Neuronal stem cell (in vitro differentiated cells): ENCODE data around the gene MB21D2.

ENCODE experiments used
- DNase-seq: peaks from one replicate; pipeline ENCODE4 v3.0.0-alpha.2; 2013; ENCODE audit warnings: low spot score
- H2AFZ ChIP-seq: one replicate; pipeline ENCODE4 v1.6.1; 2013; ENCODE audit warnings: mild to moderate bottlenecking, low read length, inconsistent platforms
- H2AK5ac ChIP-seq: 2 replicates; pipeline ENCODE4 v1.6.1; 2013; ENCODE audit warnings: low read depth, mild to moderate bottlenecking, inconsistent platforms, low read length, moderate library complexity, mixed read lengths
- H2BK120ac ChIP-seq: 2 replicates; pipeline ENCODE4 v1.6.1; 2013; ENCODE audit warnings: low read depth, mild to moderate bottlenecking, inconsistent platforms, low read length, moderate library complexity, mixed read lengths
- H2BK12ac ChIP-seq: one replicate; pipeline ENCODE4 v1.6.1; 2013; ENCODE audit warnings: low read length, inconsistent platforms
- H2BK15ac ChIP-seq: 2 replicates; pipeline ENCODE4 v1.6.1; 2013; ENCODE audit warnings: mild to moderate bottlenecking, low read length, inconsistent platforms, mixed read lengths
- H2BK5ac ChIP-seq: one replicate; pipeline ENCODE4 v1.6.1; 2013; ENCODE audit warnings: inconsistent platforms, mild to moderate bottlenecking, low read length, moderate library complexity
- H3K14ac ChIP-seq: one replicate; pipeline ENCODE4 v1.6.1; 2013; ENCODE audit warnings: low read length, inconsistent platforms
- H3K18ac ChIP-seq: 2 replicates; pipeline ENCODE4 v1.6.1; 2013; ENCODE audit warnings: low read length, inconsistent platforms
- H3K23ac ChIP-seq: 2 replicates; pipeline ENCODE4 v1.6.1; 2013; ENCODE audit warnings: low read depth, mild to moderate bottlenecking, mixed read lengths, low read length, inconsistent platforms; ENCODE audit not compliant: poor library complexity
- H3K27ac ChIP-seq: replicated peaks from 3 replicates; pipeline ENCODE4 v1.5.1; 2013; ENCODE audit warnings: low read length, inconsistent platforms
- H3K27me3 ChIP-seq, 3 experiments: 2 replicates each; pipeline ENCODE4 v1.6.1; 2013; ENCODE audit warnings: low read length in 3 of 3, mild to moderate bottlenecking in 2 of 3, inconsistent platforms in 1 of 3, low read depth in 1 of 3, mixed read lengths in 1 of 3, moderate library complexity in 1 of 3; ENCODE audit not compliant: control insufficient read depth in 3 of 3, insufficient read depth in 3 of 3
- H3K36me3 ChIP-seq, 2 donors: replicated peaks in 1 of 2; 2 replicates each; pipeline ENCODE4 v1.6.1; 2013; ENCODE audit warnings: low read length in 2 of 2; ENCODE audit not compliant: control insufficient read depth in 2 of 2, insufficient read depth in 2 of 2
- H3K4ac ChIP-seq: 2 replicates; pipeline ENCODE4 v1.6.1; 2013; ENCODE audit warnings: inconsistent platforms, mild to moderate bottlenecking, low read length, moderate library complexity
- H3K4me1 ChIP-seq, 2 donors: 1 replicate in 1 of 2; 2 replicates in 1 of 2; pipeline ENCODE4 v1.6.1; 2013; ENCODE audit warnings: low read length in 2 of 2, low read depth in 1 of 2; ENCODE audit not compliant: control insufficient read depth in 2 of 2, insufficient read depth in 1 of 2
- H3K4me2 ChIP-seq: one replicate; pipeline ENCODE4 v1.6.1; 2013; ENCODE audit warnings: mild to moderate bottlenecking, low read length, inconsistent platforms; ENCODE audit not compliant: insufficient read depth, poor library complexity, severe bottlenecking
- H3K4me3 ChIP-seq, 2 donors: 2 replicates each; pipeline ENCODE4 v1.5.1; 2013; ENCODE audit warnings: low read length in 2 of 2, mild to moderate bottlenecking in 2 of 2, inconsistent platforms in 1 of 2, moderate library complexity in 1 of 2
- H3K79me1 ChIP-seq: one replicate; pipeline ENCODE4 v1.6.1; 2013; ENCODE audit warnings: low read depth, mild to moderate bottlenecking, inconsistent platforms, low read length, moderate library complexity
- H3K9ac ChIP-seq: one replicate; pipeline ENCODE4 v1.6.1; 2013; ENCODE audit warnings: mild to moderate bottlenecking, low read depth, low read length, inconsistent platforms; ENCODE audit not compliant: poor library complexity
- H3K9me3 ChIP-seq, 2 donors: replicated peaks in 1 of 2; 2 replicates each; pipeline versions ENCODE3 to v1.6.1; 2013; ENCODE audit warnings: low read length in 2 of 2, mild to moderate bottlenecking in 2 of 2, inconsistent platforms in 1 of 2, low read depth in 1 of 2, mixed read lengths in 1 of 2, moderate library complexity in 1 of 2; ENCODE audit not compliant: control insufficient read depth in 2 of 2, insufficient read depth in 1 of 2
- H4K8ac ChIP-seq: one replicate; pipeline ENCODE4 v1.6.1; 2013; ENCODE audit warnings: low read depth, mild to moderate bottlenecking, inconsistent platforms, low read length, moderate library complexity
- H4K91ac ChIP-seq: one replicate; pipeline ENCODE4 v1.6.1; 2013; ENCODE audit warnings: low read length, low read depth, mild to moderate bottlenecking, inconsistent platforms; ENCODE audit not compliant: poor library complexity
- WGBS, 2 donors: extraction: QIAGEN DNeasy Blood & Tissue Kit; methylation state at CpG; one replicate each; pipeline ENCODE4 v1.1.7; 2013; ENCODE audit warnings: missing lambda C conversion rate in 2 of 2, mixed read lengths in 1 of 2; ENCODE audit not compliant: insufficient read length in 2 of 2, insufficient replicate concordance in 1 of 2; ENCODE audit errors: extremely low coverage in 2 of 2; 5-methylcytosine and 5-hydroxymethylcytosine counted together

Gene MB21D2

DNA sequence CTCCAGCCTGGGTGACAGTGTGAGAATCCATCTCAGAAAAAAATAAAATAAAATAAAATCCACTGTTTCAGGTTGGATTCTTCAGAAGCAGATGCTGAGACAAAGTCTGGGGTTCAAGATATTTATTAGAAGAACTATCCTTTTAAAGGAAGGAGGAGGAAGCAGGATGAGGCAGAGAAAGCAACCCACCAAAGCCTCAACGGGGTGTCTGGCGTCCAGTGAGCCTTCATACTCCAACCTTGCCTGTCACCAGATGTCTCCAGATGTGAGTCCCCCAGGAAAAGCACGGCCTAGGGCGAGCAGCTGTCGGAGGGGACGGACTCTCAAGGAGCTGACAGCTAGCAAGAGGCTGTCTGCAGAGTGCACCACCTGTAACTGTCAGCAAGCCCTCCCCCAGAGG, 37.3 kb downstream of the MB21D2 start:
- Histone ChIP-seq H4K8ac (no peak overlapping the region), H3K9me3 (peaks cover 0 to 3% of the 10 kb centered on the region in 2 donors), H4K91ac (no peak overlapping the region), H3K18ac (no peak overlapping the region), H3K4me3 (no peak overlapping the region), H3K4me1 (peaks cover 0 to 8% of the 10 kb centered on the region in 2 donors), H3K36me3 (no peaks in the 10 kb centered on the region), H3K27ac (no peak overlapping the region), H2AFZ (no peak overlapping the region), H3K79me1 (no peaks in the 10 kb centered on the region), H3K9ac (no peak overlapping the region), H2BK120ac (no peak overlapping the region), H3K4ac (no peak overlapping the region), H2BK15ac (no peak overlapping the region), H3K23ac (no peak overlapping the region), H3K27me3 (no peaks in the 10 kb centered on the region), H2BK5ac (no peak overlapping the region), H3K4me2 (no peak overlapping the region), H3K14ac (no peak overlapping the region), H2AK5ac (no peak overlapping the region), H2BK12ac (no peak overlapping the region)
- no CpG with 5 or more reads among the region's 6 CpGs for WGBS, 2 donors
- no peak for DNase-seq

DNA sequence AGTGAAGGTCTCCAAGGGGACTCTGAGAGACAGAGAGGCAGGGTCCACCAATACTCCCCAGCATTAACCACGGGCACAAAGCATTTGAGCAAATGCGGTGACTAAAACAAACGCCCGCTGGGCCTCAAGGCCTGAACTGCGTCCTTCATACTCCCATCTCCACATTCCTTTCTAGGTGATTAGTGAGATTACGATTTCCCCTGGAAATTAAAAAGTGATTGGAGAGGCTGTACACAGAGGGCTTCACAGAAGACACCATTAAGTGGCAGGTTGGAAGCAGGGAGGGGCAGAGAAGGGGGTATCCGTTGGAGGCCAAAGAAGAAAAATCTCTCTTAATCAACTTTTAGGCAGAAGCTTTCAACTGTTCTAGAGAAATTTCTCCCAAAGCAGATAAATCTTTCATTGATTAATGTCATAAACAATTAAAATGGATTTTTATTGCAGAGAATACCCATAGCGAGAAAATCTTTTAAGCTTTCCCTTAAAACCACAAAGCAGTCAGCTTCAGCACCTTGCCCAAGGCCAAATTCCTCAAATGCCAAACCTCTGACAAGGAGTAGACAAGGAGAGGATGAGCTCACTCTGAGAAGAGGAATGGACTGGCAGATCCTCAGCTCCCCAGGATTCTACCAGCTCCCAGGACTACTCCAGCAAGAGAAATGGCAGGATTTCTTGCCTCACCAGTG, 38.2 kb downstream of the MB21D2 start:
- Histone ChIP-seq H3K4ac (no peak overlapping the region), H3K4me2 (no peak overlapping the region), H2BK5ac (no peak overlapping the region), H3K9ac (no peak overlapping the region), H4K91ac (no peak overlapping the region), H4K8ac (no peak overlapping the region), H3K18ac (no peak overlapping the region), H3K23ac (no peak overlapping the region), H3K9me3 (peaks cover 0 to 3% of the 10 kb centered on the region in 2 donors), H3K27me3 (no peaks in the 10 kb centered on the region), H2AFZ (no peak overlapping the region), H3K4me3 (no peak overlapping the region), H2AK5ac (no peak overlapping the region), H3K14ac (no peak overlapping the region), H3K4me1 (peaks cover 0 to 8% of the 10 kb centered on the region in 2 donors), H2BK120ac (no peak overlapping the region), H2BK15ac (no peak overlapping the region), H2BK12ac (no peak overlapping the region), H3K79me1 (no peaks in the 10 kb centered on the region), H3K36me3 (no peaks in the 10 kb centered on the region), H3K27ac (peak overlapping the region; percentile 26)
- DNase-seq, result peak; percentile 47
- WGBS, 2 donors, result no CpG with 5 or more reads among the region's 8 CpGs

DNA sequence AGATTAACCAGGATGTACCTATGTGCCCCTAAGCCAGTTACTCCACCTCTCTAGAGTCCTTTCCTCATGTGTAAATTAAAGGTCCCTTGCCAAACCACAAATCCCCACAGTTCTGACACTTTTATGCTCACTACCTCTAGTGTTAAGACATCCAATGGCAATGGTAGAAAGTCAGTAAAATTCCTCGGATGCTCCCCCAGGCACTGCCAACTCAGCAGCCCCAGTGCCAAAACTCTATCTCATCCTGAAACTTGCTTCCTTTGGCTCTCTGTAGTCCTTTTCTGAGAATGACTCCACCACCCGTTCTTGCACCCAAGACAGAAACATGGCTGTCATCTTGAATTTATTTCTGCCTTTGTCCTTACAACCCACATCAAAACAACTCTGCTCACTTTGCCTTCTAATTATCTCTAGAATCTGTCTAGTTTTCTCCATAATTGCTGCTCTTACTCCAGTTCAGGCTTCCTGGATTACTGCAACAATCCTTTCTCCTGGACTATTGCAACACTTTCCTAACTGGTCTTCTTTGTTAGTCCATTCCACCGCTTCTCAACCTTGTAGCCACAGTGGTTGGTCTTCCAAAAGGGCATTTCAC, 41.6 kb downstream of the MB21D2 start:
- no peak overlapping the region for H3K23ac ChIP-seq
- no CpG with 5 or more reads among the region's 3 CpGs for WGBS, 2 donors
- H2BK120ac ChIP-seq, result no peak overlapping the region
- H3K79me1 ChIP-seq, result no peaks in the 10 kb centered on the region
- H3K9me3 ChIP-seq, result peaks cover 0 to 3% of the 10 kb centered on the region in 2 donors
- no peak overlapping the region for H2BK5ac ChIP-seq
- H3K27me3 ChIP-seq, result no peaks in the 10 kb centered on the region
- no peak for DNase-seq
- H2BK12ac ChIP-seq, result no peak overlapping the region
- peaks cover 0 to 6% of the 10 kb centered on the region in 2 donors for H3K4me1 ChIP-seq
- no peak overlapping the region for H2BK15ac ChIP-seq
- no peak overlapping the region for H3K27ac ChIP-seq
- H3K4ac ChIP-seq, result no peak overlapping the region
- H3K36me3 ChIP-seq, result no peaks in the 10 kb centered on the region
- H4K91ac ChIP-seq, result no peak overlapping the region
- H4K8ac ChIP-seq, result no peak overlapping the region
- H3K9ac ChIP-seq, result no peak overlapping the region
- no peak overlapping the region for H3K4me2 ChIP-seq
- H2AK5ac ChIP-seq, result no peak overlapping the region
- no peak overlapping the region for H3K18ac ChIP-seq
- no peak overlapping the region for H3K14ac ChIP-seq
- no peak overlapping the region for H2AFZ ChIP-seq
- no peak overlapping the region for H3K4me3 ChIP-seq

DNA sequence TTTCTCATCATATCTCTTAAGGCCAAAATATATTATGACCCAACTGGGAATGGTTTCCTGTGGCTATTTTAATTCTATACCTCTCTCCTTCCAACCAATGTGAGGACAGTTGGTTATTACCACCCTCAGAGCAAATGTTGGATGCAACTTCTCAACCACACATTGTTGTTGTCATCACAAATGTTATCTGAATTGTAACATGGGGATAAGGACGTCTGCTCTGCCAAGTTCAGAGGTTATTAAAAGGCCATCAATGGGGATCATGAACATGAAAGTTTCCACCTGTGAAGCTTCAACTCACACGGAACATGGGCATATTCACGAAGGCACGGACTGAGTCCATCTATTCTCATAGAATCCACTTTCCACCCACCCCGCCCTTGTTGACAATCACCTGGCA, 46.8 kb downstream of the MB21D2 start:
- Histone ChIP-seq H3K4me3 (no peak overlapping the region), H3K9me3 (no peaks in the 10 kb centered on the region), H3K27ac (no peak overlapping the region), H2BK5ac (no peak overlapping the region), H4K8ac (no peak overlapping the region), H3K4me1 (peaks cover 3 to 12% of the 10 kb centered on the region in 2 donors), H4K91ac (no peak overlapping the region), H3K4me2 (no peak overlapping the region), H2AFZ (no peak overlapping the region), H3K4ac (no peak overlapping the region), H3K23ac (no peak overlapping the region), H3K36me3 (no peaks in the 10 kb centered on the region), H3K9ac (no peak overlapping the region), H3K14ac (no peak overlapping the region), H2BK120ac (no peak overlapping the region), H2BK15ac (no peak overlapping the region), H2BK12ac (no peak overlapping the region), H3K79me1 (no peaks in the 10 kb centered on the region), H2AK5ac (no peak overlapping the region), H3K18ac (no peak overlapping the region), H3K27me3 (no peaks in the 10 kb centered on the region)
- no peak for DNase-seq
- no CpG with 5 or more reads among the region's 5 CpGs for WGBS, 2 donors
